Measurements from ENCODE around the gene CRHR1.

GRCh38 chr17:45839442-45839841, 55.3 kb downstream of the CRHR1 start:
- TF ChIP-seq CTCF (IDR thresholded peaks at IDR 0.05) (no peak), POLR2A (IDR thresholded peaks at IDR 0.05) (no peak)

Measured in lower leg skin (tissue), 3 donors.